Fibroblast of lung (primary cell): ENCODE data around the gene RALA.

ENCODE experiments used
- CTCF ChIP-seq, 2 donors: IDR thresholded peaks in 1 of 2; conservative IDR thresholded peaks in 1 of 2; 1 replicate in 1 of 2; 2 replicates in 1 of 2; pipeline ENCODE4 v1.5.1; 2011 to 2012; ENCODE audit warnings: low read length in 2 of 2, control low read depth in 1 of 2, inconsistent platforms in 1 of 2, low read depth in 1 of 2, mild to moderate bottlenecking in 1 of 2
- EZH2 ChIP-seq: IDR thresholded peaks from 2 replicates; pipeline ENCODE4 v1.5.1; 2012; ENCODE audit warnings: low read length, control low read depth, mild to moderate bottlenecking; ENCODE audit errors: missing control alignments

GRCh38 chr7:39714447-39715091 is 91.2 kb downstream of the RALA start:
- no peak for TF ChIP-seq EZH2
- TF ChIP-seq CTCF (conservative IDR thresholded peaks at IDR 0.05 in 1 of 2, IDR thresholded peaks at IDR 0.05 in 1 of 2; ENCODE audit: low read depth in 1 of 2, low read length in 2 of 2) = no peak
